Panc1 (cell line): Measurements from ENCODE around the gene SLC6A15. TPM values are rescaled to one million over a fixed set of nuclear protein-coding genes. Genes with fewer than 3 reads are reported as not detected.

Experiments
- ATAC-seq: fragments of 200-7000 bp; cut with Tn5 transposase; 2 replicates; pipeline ENCODE4 v1.9.1; 2020; ENCODE audit warnings: mild to moderate bottlenecking, moderate library complexity
- BruUV-seq: library from RNA; stranded (reverse); fragments of 400-500 nt; replicated peaks from 2 replicates; lab custom pipeline; 2021; lab: Mats Ljungman, UMichigan
- CTCF ChIA-PET: fragments of 300-600 bp; sonication (Branson Sonifier 250); formaldehyde crosslinking; loops from one replicate; lab custom pipeline; 2022; ENCODE audit warnings: antibody characterized with exemption; lab: Charles Lee
- POLR2A ChIA-PET: fragments of 300-600 bp; sonication (Branson Sonifier 250); formaldehyde crosslinking; loops from one replicate; lab custom pipeline; 2022; ENCODE audit warnings: antibody characterized with exemption; lab: Charles Lee
- DNase-seq: peaks from one replicate; pipeline ENCODE4 v3.0.0-alpha.2; 2010; ENCODE audit warnings: low read depth, low spot score
- H3K27ac ChIP-seq: 2 replicates; pipeline ENCODE4 v1.5.1; 2011; ENCODE audit warnings: mild to moderate bottlenecking, low read length, inconsistent platforms
- H3K27me3 ChIP-seq: fragments of 200-500 bp; sonication (Bioruptor generic); 2 replicates; pipeline ENCODE4 v1.6.0; 2014; ENCODE audit warnings: low read length, inconsistent platforms; ENCODE audit not compliant: control insufficient read depth, insufficient read depth
- H3K36me3 ChIP-seq: fragments of 200-500 bp; sonication (Bioruptor generic); 2 replicates; pipeline ENCODE4 v1.5.1; 2014; ENCODE audit warnings: inconsistent platforms, mild to moderate bottlenecking, low read length, moderate library complexity; ENCODE audit not compliant: control insufficient read depth, insufficient read depth
- H3K4me1 ChIP-seq: 2 replicates; pipeline ENCODE4 v1.5.1; 2011; ENCODE audit warnings: inconsistent platforms, mild to moderate bottlenecking, low read length, moderate library complexity; ENCODE audit not compliant: control insufficient read depth, insufficient read depth
- H3K4me3 ChIP-seq, 2 experiments: 2 replicates each; pipeline ENCODE4 v1.5.1; 2011 to 2012; ENCODE audit warnings: low read depth in 2 of 2, low read length in 2 of 2, mild to moderate bottlenecking in 2 of 2, inconsistent platforms in 1 of 2, moderate library complexity in 1 of 2
- H3K9me3 ChIP-seq: fragments of 200-500 bp; sonication (Bioruptor generic); 2 replicates; pipeline ENCODE4 v1.5.1; 2014; ENCODE audit warnings: low read depth, mild to moderate bottlenecking, inconsistent platforms, low read length, moderate library complexity; ENCODE audit not compliant: control insufficient read depth, insufficient read depth
- POLR2AphosphoS5 ChIP-seq: IDR thresholded peaks from 2 replicates; pipeline ENCODE4 v1.6.1; 2012; ENCODE audit warnings: mild to moderate bottlenecking, low read depth, low read length, moderate library complexity
- SIN3A ChIP-seq: IDR thresholded peaks from 2 replicates; pipeline ENCODE4 v1.6.1; 2012; ENCODE audit warnings: low read depth, mild to moderate bottlenecking, low read length, moderate library complexity, borderline replicate concordance; ENCODE audit not compliant: insufficient read depth
- TCF7L2 ChIP-seq: IDR thresholded peaks from 2 replicates; pipeline ENCODE4 v1.6.1; 2011; ENCODE audit warnings: mild to moderate bottlenecking, low read depth, low read length, inconsistent platforms
- in situ Hi-C: cut with HindIII; loops from 2 replicates; pipeline ENCODE4 v1.10.0; 2016; ENCODE audit warnings: low sequenced_read_pairs, low pct_unique_long_range_greater_than_20kb
- intact Hi-C: fragments of 100-400 bp; cut with micrococcal nuclease; formaldehyde crosslinking; loops from one replicate; pipeline ENCODE4 v1.10.0; 2022; ENCODE audit not compliant: unreplicated experiment
- total RNA-seq: library from RNA; stranded (reverse); gene quantifications from one replicate; pipeline ENCODE4 v1.2.1, GENCODE V29; 2021; ENCODE audit not compliant: unreplicated experiment
- TF ChIP-seq, protein P1 (sequence below), 2 experiments: IDR thresholded peaks; 2 replicates each; pipeline ENCODE4 v1.6.1; 2011 to 2012; ENCODE audit warnings: low read depth in 2 of 2, control low read depth in 1 of 2, low read length in 1 of 2, mild to moderate bottlenecking in 1 of 2, moderate library complexity in 1 of 2; ENCODE audit not compliant: insufficient read depth in 1 of 2
- TF ChIP-seq, protein P2 (sequence below): fragments of 450-650 bp; IDR thresholded peaks from 2 replicates; pipeline ENCODE4 v1.5.1; 2017; ENCODE audit warnings: mild to moderate bottlenecking

Gene SLC6A15
- total RNA-seq, 1 experiment from 2014 or later, result 0.36 TPM

DNA sequence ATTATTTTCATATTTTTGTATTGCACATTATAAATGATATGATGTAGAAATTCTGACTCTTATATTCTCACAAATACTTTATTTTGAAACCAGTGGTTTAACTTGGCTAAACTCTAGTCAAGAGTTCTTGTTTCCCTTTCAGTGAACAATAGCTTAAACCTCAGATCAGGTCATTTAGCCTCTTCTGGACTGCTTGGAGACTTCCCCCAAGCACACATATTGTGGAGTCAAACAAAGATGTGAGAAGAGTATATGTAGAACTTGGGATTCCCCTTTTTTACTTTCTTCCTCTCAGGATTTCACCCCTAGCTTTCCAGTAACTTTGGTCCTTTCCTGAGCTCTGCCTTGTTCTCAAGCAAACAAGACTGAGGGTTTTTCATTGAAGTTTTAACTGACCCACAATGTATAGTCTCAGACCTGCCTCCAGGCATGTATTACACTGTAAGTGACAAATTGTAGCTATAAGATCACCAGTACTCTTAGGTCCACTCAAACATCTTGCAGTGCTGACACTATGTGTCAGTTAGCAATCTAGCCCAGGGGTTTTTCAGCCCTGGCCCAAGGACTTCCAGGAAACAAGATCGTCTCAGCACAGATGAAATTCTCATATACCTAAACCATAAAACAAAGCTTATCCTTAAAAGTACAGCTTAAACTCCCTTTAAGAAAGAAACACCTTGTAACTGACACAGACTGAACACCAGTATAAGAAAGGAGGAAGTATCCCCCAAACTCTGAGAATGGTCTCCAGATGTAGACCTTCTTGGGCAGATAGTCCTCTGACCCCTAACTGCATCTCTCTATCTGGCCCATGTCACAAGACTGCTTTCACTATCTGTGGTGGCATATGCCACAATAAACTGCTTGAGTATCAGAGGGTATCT lies 98.6 kb downstream of the SLC6A15 start:
- no peak for ATAC-seq
- POLR2A ChIA-PET, result no interaction called here
- no peaks in the 10 kb centered on the region for H3K27me3 ChIP-seq
- no peaks in the 10 kb centered on the region for H3K9me3 ChIP-seq
- H3K36me3 ChIP-seq, result no peaks in the 10 kb centered on the region
- no peak overlapping the region for H3K4me3 ChIP-seq
- no peak for TF ChIP-seq TCF7L2
- TF ChIP-seq, protein P1, sequence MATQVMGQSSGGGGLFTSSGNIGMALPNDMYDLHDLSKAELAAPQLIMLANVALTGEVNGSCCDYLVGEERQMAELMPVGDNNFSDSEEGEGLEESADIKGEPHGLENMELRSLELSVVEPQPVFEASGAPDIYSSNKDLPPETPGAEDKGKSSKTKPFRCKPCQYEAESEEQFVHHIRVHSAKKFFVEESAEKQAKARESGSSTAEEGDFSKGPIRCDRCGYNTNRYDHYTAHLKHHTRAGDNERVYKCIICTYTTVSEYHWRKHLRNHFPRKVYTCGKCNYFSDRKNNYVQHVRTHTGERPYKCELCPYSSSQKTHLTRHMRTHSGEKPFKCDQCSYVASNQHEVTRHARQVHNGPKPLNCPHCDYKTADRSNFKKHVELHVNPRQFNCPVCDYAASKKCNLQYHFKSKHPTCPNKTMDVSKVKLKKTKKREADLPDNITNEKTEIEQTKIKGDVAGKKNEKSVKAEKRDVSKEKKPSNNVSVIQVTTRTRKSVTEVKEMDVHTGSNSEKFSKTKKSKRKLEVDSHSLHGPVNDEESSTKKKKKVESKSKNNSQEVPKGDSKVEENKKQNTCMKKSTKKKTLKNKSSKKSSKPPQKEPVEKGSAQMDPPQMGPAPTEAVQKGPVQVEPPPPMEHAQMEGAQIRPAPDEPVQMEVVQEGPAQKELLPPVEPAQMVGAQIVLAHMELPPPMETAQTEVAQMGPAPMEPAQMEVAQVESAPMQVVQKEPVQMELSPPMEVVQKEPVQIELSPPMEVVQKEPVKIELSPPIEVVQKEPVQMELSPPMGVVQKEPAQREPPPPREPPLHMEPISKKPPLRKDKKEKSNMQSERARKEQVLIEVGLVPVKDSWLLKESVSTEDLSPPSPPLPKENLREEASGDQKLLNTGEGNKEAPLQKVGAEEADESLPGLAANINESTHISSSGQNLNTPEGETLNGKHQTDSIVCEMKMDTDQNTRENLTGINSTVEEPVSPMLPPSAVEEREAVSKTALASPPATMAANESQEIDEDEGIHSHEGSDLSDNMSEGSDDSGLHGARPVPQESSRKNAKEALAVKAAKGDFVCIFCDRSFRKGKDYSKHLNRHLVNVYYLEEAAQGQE (IDR thresholded peaks at IDR 0.05; ENCODE audit: insufficient read depth in 1 of 2, low read depth in 2 of 2, low read length in 1 of 2), result no peak
- no peak for TF ChIP-seq SIN3A
- TF ChIP-seq POLR2AphosphoS5, result no peak
- TF ChIP-seq, protein P2, sequence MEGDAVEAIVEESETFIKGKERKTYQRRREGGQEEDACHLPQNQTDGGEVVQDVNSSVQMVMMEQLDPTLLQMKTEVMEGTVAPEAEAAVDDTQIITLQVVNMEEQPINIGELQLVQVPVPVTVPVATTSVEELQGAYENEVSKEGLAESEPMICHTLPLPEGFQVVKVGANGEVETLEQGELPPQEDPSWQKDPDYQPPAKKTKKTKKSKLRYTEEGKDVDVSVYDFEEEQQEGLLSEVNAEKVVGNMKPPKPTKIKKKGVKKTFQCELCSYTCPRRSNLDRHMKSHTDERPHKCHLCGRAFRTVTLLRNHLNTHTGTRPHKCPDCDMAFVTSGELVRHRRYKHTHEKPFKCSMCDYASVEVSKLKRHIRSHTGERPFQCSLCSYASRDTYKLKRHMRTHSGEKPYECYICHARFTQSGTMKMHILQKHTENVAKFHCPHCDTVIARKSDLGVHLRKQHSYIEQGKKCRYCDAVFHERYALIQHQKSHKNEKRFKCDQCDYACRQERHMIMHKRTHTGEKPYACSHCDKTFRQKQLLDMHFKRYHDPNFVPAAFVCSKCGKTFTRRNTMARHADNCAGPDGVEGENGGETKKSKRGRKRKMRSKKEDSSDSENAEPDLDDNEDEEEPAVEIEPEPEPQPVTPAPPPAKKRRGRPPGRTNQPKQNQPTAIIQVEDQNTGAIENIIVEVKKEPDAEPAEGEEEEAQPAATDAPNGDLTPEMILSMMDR, result no peak
- no TSS peak for BruUV-seq
- intact Hi-C loops, result no loop called here
- H3K4me1 ChIP-seq, result no peaks in the 10 kb centered on the region
- DNase-seq, result no peak
- in situ Hi-C loops, result no loop called here
- H3K27ac ChIP-seq, result no peak overlapping the region
- CTCF ChIA-PET, result no interaction called here

DNA sequence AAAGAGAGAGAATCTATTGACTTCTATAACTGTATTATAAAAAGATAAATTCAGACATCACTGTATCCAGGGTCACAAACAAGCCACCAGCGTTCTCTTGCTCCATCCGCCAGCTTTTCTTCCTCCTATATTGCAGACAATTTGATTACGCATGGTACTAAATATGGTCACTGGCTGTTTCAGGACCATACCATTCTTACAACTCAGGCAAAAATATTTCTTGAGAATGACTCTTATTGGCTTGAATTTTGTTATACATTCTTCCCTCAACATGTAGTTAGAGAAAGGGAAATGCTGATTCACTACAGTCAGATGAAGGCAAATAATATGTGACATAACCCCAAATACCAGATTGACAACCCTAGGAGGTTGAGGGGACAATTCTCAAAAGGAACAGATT lies 101.3 kb downstream of the SLC6A15 start:
- H3K4me1 ChIP-seq, result no peaks in the 10 kb centered on the region
- no peaks in the 10 kb centered on the region for H3K36me3 ChIP-seq
- ATAC-seq (no peak), DNase-seq (no peak)
- CTCF ChIA-PET, result no interaction called here
- H3K27me3 ChIP-seq, result no peaks in the 10 kb centered on the region
- no TSS peak for BruUV-seq
- H3K9me3 ChIP-seq, result no peaks in the 10 kb centered on the region
- intact Hi-C loops, result no loop called here
- in situ Hi-C loops, result no loop called here
- POLR2A ChIA-PET, result no interaction called here
- no peak overlapping the region for H3K4me3 ChIP-seq
- H3K27ac ChIP-seq, result no peak overlapping the region
- TF ChIP-seq SIN3A, result no peak
- no peak for TF ChIP-seq POLR2AphosphoS5
- TF ChIP-seq, protein P1 (IDR thresholded peaks at IDR 0.05; ENCODE audit: insufficient read depth in 1 of 2, low read depth in 2 of 2, low read length in 1 of 2), result no peak
- TF ChIP-seq, protein P2, result no peak
- TF ChIP-seq TCF7L2, result no peak
